ENCODE measurements around the gene BACH2. TPM values are rescaled to one million over a fixed set of nuclear protein-coding genes. Genes with fewer than 3 reads are reported as not detected.
A peak's percentile ranks its signal among the peaks of the same experiment; 100 is the strongest.

Gene BACH2
- total RNA-seq, 1 donor = 0.27 TPM

DNA sequence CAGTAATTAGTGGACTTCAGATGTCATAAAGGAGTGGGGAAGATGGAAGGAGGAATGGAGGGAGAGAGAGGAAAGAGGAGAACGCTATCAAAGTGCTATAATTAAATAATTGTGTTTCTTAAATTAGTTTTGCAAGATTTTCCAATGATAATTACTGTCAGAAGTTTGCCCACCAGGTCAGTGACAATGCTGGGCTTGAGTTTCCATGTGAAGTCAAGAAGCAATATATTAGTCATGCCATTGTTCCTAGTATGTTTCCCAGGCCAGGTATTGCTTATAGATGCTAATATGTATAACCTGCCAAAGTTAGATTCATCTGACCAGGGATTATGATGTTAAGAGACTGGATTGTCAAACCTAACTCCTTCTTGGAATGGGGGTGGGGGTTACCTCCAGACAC is 270.4 kb downstream of the BACH2 start:
- DNase-seq (ENCODE audit: low read depth) = no peak
- TF ChIP-seq, protein P1, sequence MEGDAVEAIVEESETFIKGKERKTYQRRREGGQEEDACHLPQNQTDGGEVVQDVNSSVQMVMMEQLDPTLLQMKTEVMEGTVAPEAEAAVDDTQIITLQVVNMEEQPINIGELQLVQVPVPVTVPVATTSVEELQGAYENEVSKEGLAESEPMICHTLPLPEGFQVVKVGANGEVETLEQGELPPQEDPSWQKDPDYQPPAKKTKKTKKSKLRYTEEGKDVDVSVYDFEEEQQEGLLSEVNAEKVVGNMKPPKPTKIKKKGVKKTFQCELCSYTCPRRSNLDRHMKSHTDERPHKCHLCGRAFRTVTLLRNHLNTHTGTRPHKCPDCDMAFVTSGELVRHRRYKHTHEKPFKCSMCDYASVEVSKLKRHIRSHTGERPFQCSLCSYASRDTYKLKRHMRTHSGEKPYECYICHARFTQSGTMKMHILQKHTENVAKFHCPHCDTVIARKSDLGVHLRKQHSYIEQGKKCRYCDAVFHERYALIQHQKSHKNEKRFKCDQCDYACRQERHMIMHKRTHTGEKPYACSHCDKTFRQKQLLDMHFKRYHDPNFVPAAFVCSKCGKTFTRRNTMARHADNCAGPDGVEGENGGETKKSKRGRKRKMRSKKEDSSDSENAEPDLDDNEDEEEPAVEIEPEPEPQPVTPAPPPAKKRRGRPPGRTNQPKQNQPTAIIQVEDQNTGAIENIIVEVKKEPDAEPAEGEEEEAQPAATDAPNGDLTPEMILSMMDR (IDR thresholded peaks at IDR 0.05; ENCODE audit: insufficient read depth, low read length) = no peak
- no peak overlapping the region for H3K4me3 ChIP-seq (ENCODE audit: low read depth, low read length)

GRCh38 chr6:90025523-90026061 is 271.1 kb downstream of the BACH2 start:
- TF ChIP-seq, protein P1 (IDR thresholded peaks at IDR 0.05; ENCODE audit: insufficient read depth, low read length) = no peak
- no peak overlapping the region for H3K4me3 ChIP-seq (ENCODE audit: low read depth, low read length)

DNA sequence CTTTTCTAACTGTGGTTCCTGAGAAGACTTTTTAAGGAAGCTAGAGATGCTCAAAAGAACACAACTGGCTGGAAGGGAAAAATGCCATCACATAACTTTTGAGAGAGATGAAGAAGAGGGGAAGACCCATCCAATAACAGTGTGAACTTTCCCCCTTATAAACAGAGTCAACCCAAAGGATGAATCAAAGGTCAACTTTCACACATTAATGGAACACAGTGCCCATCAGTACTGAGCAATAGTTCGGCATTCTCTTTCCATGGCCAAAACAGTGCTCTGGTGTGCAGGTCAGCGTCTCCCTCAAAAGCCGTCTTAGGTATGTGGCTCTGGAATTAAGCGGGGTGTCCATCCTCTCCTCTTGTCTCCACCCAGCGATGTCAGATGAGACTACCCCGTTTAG is 272.0 kb downstream of the BACH2 start:
- H3K4me3 ChIP-seq (ENCODE audit: low read depth, low read length) = no peak overlapping the region
- no peak for DNase-seq (ENCODE audit: low read depth)
- TF ChIP-seq, protein P1 (IDR thresholded peaks at IDR 0.05; ENCODE audit: insufficient read depth, low read length) = no peak

More at GRCh38 chr6:90025523-90026061, 271.1 kb downstream of the BACH2 start:
- peak; percentile 79 for DNase-seq (ENCODE audit: low read depth)

- no peak for DNase-seq (ENCODE audit: low read depth)
- TF ChIP-seq, protein P1 (IDR thresholded peaks at IDR 0.05; ENCODE audit: insufficient read depth, low read length) = no peak
Measured at GRCh38 chr6:90021711-90022110, 274.9 kb downstream of the BACH2 start.

DNA sequence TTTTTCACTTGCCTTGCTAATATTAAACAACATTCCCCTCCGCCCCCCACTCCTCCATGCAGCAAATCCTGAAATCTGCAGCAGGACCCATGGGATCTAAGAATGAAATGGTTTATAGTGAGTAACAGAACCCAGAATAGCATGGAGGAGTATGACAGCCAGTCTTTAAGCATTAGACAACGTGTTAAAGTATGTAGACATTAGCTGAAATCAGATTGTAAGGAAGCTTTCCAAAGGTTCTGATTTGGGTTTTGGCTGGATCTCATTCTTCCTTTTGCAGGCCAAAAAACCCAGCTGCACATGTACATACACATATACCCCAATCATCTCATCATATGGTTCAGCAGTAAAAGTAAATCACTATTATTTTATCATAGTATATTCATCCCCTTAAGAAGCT is 275.9 kb downstream of the BACH2 start:
- H3K4me3 ChIP-seq (ENCODE audit: low read depth, low read length) = no peak overlapping the region
- TF ChIP-seq, protein P1 (IDR thresholded peaks at IDR 0.05; ENCODE audit: insufficient read depth, low read length) = no peak
- DNase-seq (ENCODE audit: low read depth) = no peak

More at GRCh38 chr6:90021711-90022110, 274.9 kb downstream of the BACH2 start:
- no peak overlapping the region for H3K4me3 ChIP-seq (ENCODE audit: low read depth, low read length)

DNA sequence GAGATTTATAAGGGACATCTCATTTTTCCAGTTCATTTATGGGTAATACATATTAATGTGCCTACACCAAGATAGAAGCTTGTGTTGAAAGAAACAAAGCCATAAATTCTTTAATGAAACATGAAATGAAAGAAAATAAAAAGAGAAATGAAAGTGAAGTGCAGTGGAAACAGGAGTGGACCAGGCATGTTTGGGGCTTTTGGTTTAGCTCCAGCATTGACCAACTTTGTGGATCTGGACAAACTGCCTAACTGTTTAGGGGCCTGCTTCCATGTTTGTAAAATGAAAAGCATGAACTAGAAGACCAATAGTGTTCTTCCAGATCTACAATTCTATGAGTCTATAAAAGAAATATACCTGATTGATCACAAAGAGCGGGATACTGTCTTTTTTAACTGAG is 277.4 kb downstream of the BACH2 start:
- no peak overlapping the region for H3K4me3 ChIP-seq (ENCODE audit: low read depth, low read length)
- TF ChIP-seq, protein P1 (IDR thresholded peaks at IDR 0.05; ENCODE audit: insufficient read depth, low read length) = no peak
- DNase-seq (ENCODE audit: low read depth) = no peak

DNA sequence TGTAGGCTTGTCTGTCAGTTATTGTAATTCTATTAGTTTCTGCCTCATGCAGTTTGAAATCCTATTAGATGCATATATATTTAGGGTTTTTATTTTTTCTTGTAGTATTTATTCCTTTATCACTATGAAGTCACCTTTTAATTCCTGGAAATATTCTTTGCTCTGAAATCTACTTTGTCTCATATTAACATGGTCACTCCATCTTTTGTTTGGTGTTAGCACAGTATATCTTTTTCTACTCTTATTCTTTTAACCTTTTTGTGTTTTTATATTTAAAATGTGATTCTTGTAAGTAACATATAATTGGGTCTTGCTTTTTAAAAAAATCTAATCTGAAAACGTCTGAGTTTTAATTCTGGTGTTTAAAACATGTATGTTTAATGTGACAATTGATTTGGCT is 280.8 kb downstream of the BACH2 start:
- no peak for DNase-seq (ENCODE audit: low read depth)
- no peak overlapping the region for H3K4me3 ChIP-seq (ENCODE audit: low read depth, low read length)
- TF ChIP-seq, protein P1 (IDR thresholded peaks at IDR 0.05; ENCODE audit: insufficient read depth, low read length) = no peak
